Smooth muscle cell (in vitro differentiated cells): Measurements from ENCODE around the gene POC1B. TPM values are rescaled to one million over a fixed set of nuclear protein-coding genes. Genes with fewer than 3 reads are reported as not detected.

ENCODE experiments used
- DNase-seq: peaks from one replicate; lab custom pipeline; 2025; ENCODE audit not compliant: unreplicated experiment; lab: John Stamatoyannopoulos, UW
- H2AFZ ChIP-seq: fragments of 200-600 bp; sonication (generic); 2 replicates; pipeline ENCODE4 v1.6.0; 2016; ENCODE audit warnings: antibody characterized with exemption, low read depth, mild to moderate bottlenecking
- H3F3A ChIP-seq: fragments of 200-600 bp; sonication (generic); 2 replicates; pipeline ENCODE4 v1.6.0; 2017; ENCODE audit warnings: antibody characterized with exemption, low read depth
- H3K27ac ChIP-seq: fragments of 200-600 bp; sonication (generic); 2 replicates; pipeline ENCODE4 v1.5.1; 2016; ENCODE audit warnings: low read depth, mild to moderate bottlenecking
- H3K27me3 ChIP-seq: fragments of 200-600 bp; sonication (generic); 2 replicates; pipeline ENCODE4 v1.6.1; 2016; ENCODE audit warnings: low read depth, mild to moderate bottlenecking
- H3K36me3 ChIP-seq: fragments of 200-600 bp; sonication (generic); 2 replicates; pipeline ENCODE4 v1.5.1; 2016; ENCODE audit warnings: low read depth
- H3K4me1 ChIP-seq: fragments of 200-600 bp; sonication (generic); 2 replicates; pipeline ENCODE4 v1.5.1; 2016; ENCODE audit warnings: low read depth
- H3K4me2 ChIP-seq: fragments of 200-600 bp; sonication (generic); 2 replicates; pipeline ENCODE4 v1.6.0; 2016; ENCODE audit warnings: mild to moderate bottlenecking
- H3K4me3 ChIP-seq: fragments of 200-600 bp; sonication (generic); 2 replicates; pipeline ENCODE4 v1.5.1; 2016; ENCODE audit warnings: mild to moderate bottlenecking
- H3K79me2 ChIP-seq: fragments of 200-600 bp; sonication (generic); 2 replicates; pipeline ENCODE4 v1.6.0; 2016; ENCODE audit warnings: low read depth, mild to moderate bottlenecking
- H3K9ac ChIP-seq: fragments of 200-600 bp; sonication (generic); 2 replicates; pipeline ENCODE4 v1.6.0; 2016; ENCODE audit warnings: low read depth
- H3K9me3 ChIP-seq: fragments of 200-600 bp; sonication (generic); replicated peaks from 2 replicates; pipeline ENCODE4 v1.5.1; 2016; ENCODE audit warnings: low read depth
- H4K20me1 ChIP-seq: fragments of 200-600 bp; sonication (generic); 2 replicates; pipeline ENCODE4 v1.6.0; 2016; ENCODE audit warnings: low read depth
- WGBS: methylation state at CpG from one replicate; pipeline ENCODE4 v1.1.7; 2016; ENCODE audit warnings: low lambda C conversion rate; 5-methylcytosine and 5-hydroxymethylcytosine counted together
- polyA plus RNA-seq: library from polyadenylated mRNA; unstranded; fragments of >200 nt; fragmentation: Nextera tagmentation; extraction: Ambion mirVana; gene quantifications from 2 replicates; pipeline ENCODE4 v1.2.1, GENCODE V29; 2016
- total RNA-seq: library from RNA; depleted of rRNA; stranded (reverse); fragments of >200 nt; gene quantifications from 2 replicates; pipeline ENCODE4 v1.2.3, GENCODE V29; 2014
- TF ChIP-seq, protein P1 (sequence below): fragments of 200-600 bp; sonication (generic); IDR thresholded peaks from 2 replicates; pipeline ENCODE4 v1.5.1; 2017; ENCODE audit warnings: borderline replicate concordance, mild to moderate bottlenecking, antibody characterized with exemption; ENCODE audit not compliant: insufficient read depth, poor library complexity, severe bottlenecking

POC1B gene
- total and polyA plus RNA-seq, 2 experiments from 2014 or later: 9.1 to 13.3 TPM

DNA sequence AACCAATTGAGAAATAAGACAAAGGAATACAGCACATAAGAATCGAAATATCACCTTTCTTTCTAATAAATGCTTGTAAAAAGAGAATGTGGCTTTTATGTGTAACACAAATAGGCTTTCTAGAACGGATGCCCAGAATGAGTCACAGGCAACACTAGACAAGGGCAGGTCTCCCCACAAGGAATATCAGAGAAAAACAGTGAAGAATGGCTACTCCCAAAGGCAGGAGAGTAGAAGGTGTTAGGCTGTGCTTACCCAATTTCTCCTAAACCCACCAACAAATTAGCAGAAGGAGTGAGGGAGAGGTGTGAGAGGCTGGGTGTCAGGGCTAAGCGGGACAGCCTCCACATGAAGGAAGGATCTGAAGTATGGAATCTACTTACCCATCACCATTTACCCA lies 56.5 kb downstream of the POC1B start:
- Histone ChIP-seq H3K4me1 (no peaks in the 10 kb centered on the region), H3K36me3 (no peaks in the 10 kb centered on the region), H3K27ac (no peak overlapping the region), H3K9me3 (no peaks in the 10 kb centered on the region), H3K79me2 (no peaks in the 10 kb centered on the region), H3F3A (no peaks in the 10 kb centered on the region), H3K27me3 (no peaks in the 10 kb centered on the region), H2AFZ (no peak overlapping the region), H3K4me3 (no peak overlapping the region), H3K4me2 (no peak overlapping the region), H4K20me1 (no peaks in the 10 kb centered on the region), H3K9ac (no peak overlapping the region)
- WGBS: 67% methylated on average over 3 of the region's 3 CpGs
- TF ChIP-seq, protein P1, sequence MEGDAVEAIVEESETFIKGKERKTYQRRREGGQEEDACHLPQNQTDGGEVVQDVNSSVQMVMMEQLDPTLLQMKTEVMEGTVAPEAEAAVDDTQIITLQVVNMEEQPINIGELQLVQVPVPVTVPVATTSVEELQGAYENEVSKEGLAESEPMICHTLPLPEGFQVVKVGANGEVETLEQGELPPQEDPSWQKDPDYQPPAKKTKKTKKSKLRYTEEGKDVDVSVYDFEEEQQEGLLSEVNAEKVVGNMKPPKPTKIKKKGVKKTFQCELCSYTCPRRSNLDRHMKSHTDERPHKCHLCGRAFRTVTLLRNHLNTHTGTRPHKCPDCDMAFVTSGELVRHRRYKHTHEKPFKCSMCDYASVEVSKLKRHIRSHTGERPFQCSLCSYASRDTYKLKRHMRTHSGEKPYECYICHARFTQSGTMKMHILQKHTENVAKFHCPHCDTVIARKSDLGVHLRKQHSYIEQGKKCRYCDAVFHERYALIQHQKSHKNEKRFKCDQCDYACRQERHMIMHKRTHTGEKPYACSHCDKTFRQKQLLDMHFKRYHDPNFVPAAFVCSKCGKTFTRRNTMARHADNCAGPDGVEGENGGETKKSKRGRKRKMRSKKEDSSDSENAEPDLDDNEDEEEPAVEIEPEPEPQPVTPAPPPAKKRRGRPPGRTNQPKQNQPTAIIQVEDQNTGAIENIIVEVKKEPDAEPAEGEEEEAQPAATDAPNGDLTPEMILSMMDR: no peak
- DNase-seq: no peak

GRCh38 chr12:89468648-89469326 lies 57.1 kb downstream of the POC1B start:
- Histone ChIP-seq H3F3A (no peaks in the 10 kb centered on the region), H4K20me1 (no peaks in the 10 kb centered on the region), H2AFZ (no peak overlapping the region), H3K36me3 (no peaks in the 10 kb centered on the region), H3K27me3 (no peaks in the 10 kb centered on the region), H3K9me3 (no peaks in the 10 kb centered on the region), H3K4me3 (no peak overlapping the region), H3K9ac (no peak overlapping the region), H3K79me2 (no peaks in the 10 kb centered on the region), H3K4me1 (no peaks in the 10 kb centered on the region), H3K4me2 (no peak overlapping the region), H3K27ac (no peak overlapping the region)
- TF ChIP-seq, protein P1: no peak
- DNase-seq: no peak
- 100% methylated on average over 4 of the region's 4 CpGs for WGBS

DNA sequence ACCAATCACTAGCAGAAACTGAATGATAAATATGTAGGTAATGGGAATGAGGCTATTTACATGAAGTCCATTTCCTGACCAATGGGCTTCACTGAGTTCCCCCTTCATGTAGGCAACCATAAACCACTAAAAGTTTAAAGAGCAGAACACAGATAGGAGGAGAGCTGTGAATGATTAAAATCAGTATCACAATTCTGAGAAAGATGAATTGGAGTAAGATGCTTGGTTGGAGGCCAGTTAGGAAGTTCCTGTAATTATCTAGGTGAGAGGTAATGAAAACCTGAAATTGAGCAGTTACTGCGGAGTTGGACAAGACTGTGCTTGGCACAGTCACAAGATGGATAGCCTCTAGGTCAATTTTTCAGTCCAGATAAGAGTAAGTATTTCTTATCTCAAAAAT lies 57.8 kb downstream of the POC1B start:
- no peaks in the 10 kb centered on the region for H3K79me2 ChIP-seq
- H4K20me1 ChIP-seq: no peaks in the 10 kb centered on the region
- WGBS: 87% methylated on average over 1 of the region's 1 CpG
- H3K36me3 ChIP-seq: no peaks in the 10 kb centered on the region
- H3K9ac ChIP-seq: no peak overlapping the region
- no peaks in the 10 kb centered on the region for H3F3A ChIP-seq
- TF ChIP-seq, protein P1: no peak
- no peaks in the 10 kb centered on the region for H3K4me1 ChIP-seq
- no peaks in the 10 kb centered on the region for H3K9me3 ChIP-seq
- no peak overlapping the region for H2AFZ ChIP-seq
- no peaks in the 10 kb centered on the region for H3K27me3 ChIP-seq
- DNase-seq: no peak
- H3K4me3 ChIP-seq: no peak overlapping the region
- H3K27ac ChIP-seq: no peak overlapping the region
- no peak overlapping the region for H3K4me2 ChIP-seq
